Peyer's patch (tissue), 4 donors: Measurements from ENCODE around the gene DHRS7B.

Source experiments
- POLR2A ChIP-seq, 2 donors: fragments of 450-650 bp; IDR thresholded peaks; one replicate each; pipeline ENCODE4 v1.5.1; 2017; ENCODE audit warnings: antibody characterized with exemption in 2 of 2, mild to moderate bottlenecking in 2 of 2, moderate library complexity in 2 of 2
- TF ChIP-seq, protein P1 (sequence below), 6 experiments: fragments of 450-650 bp in 4 of 6; fragments of 200-600 bp in 2 of 6; sonication (generic) in 1 of 6; IDR thresholded peaks; one replicate each; pipeline ENCODE4 v1.5.1; 2017 to 2019; ENCODE audit warnings: antibody characterized with exemption in 6 of 6, mild to moderate bottlenecking in 3 of 6, moderate library complexity in 1 of 6

DNA sequence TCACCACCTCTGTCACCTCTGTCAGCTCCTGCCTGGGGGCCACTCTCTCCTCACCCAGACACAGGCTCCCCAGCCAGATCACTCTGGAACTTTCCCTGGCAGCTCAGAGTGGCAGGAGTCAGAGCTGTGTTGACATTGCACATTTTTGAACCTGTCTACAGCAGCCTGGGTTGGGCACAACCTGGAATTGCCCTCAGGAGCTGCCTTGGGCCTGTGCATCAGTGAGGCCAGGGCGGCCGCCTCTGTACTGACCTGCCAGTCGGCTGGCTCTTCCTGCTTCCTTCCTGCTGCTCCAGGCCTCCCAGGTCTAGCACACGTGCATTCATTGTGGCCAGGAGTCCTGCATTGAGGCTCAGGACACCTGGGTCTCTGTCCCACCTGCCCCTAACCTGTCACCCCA is 101.3 kb downstream of the DHRS7B start:
- no peak for TF ChIP-seq POLR2A (IDR thresholded peaks at IDR 0.05)
- TF ChIP-seq, protein P1, sequence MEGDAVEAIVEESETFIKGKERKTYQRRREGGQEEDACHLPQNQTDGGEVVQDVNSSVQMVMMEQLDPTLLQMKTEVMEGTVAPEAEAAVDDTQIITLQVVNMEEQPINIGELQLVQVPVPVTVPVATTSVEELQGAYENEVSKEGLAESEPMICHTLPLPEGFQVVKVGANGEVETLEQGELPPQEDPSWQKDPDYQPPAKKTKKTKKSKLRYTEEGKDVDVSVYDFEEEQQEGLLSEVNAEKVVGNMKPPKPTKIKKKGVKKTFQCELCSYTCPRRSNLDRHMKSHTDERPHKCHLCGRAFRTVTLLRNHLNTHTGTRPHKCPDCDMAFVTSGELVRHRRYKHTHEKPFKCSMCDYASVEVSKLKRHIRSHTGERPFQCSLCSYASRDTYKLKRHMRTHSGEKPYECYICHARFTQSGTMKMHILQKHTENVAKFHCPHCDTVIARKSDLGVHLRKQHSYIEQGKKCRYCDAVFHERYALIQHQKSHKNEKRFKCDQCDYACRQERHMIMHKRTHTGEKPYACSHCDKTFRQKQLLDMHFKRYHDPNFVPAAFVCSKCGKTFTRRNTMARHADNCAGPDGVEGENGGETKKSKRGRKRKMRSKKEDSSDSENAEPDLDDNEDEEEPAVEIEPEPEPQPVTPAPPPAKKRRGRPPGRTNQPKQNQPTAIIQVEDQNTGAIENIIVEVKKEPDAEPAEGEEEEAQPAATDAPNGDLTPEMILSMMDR (IDR thresholded peaks at IDR 0.05) = no peak
